Astrocyte of the cerebellum (primary cell): ENCODE results near the gene UPF2.

ENCODE experiments used
- DNase-seq: peaks from one replicate; pipeline ENCODE4 v3.0.0-alpha.2; 2011; ENCODE audit warnings: low read depth
- H3K4me3 ChIP-seq: 2 replicates; pipeline ENCODE4 v1.5.1; 2011; ENCODE audit warnings: mild to moderate bottlenecking, low read depth, low read length, moderate library complexity
- in situ Hi-C: cut with HindIII; loops from 2 replicates; pipeline ENCODE4 v1.10.0; 2017; ENCODE audit warnings: low sequenced_read_pairs
- TF ChIP-seq, protein P1 (sequence below): IDR thresholded peaks from 2 replicates; pipeline ENCODE4 v1.5.1; 2012; ENCODE audit warnings: low read length, low read depth, moderate library complexity, mild to moderate bottlenecking; ENCODE audit errors: missing control alignments

UPF2 gene

GRCh38 chr10:11898033-11898371, 144.6 kb downstream of the UPF2 start:
- DNase-seq: no peak
- H3K4me3 ChIP-seq: no peak overlapping the region
- TF ChIP-seq, protein P1, sequence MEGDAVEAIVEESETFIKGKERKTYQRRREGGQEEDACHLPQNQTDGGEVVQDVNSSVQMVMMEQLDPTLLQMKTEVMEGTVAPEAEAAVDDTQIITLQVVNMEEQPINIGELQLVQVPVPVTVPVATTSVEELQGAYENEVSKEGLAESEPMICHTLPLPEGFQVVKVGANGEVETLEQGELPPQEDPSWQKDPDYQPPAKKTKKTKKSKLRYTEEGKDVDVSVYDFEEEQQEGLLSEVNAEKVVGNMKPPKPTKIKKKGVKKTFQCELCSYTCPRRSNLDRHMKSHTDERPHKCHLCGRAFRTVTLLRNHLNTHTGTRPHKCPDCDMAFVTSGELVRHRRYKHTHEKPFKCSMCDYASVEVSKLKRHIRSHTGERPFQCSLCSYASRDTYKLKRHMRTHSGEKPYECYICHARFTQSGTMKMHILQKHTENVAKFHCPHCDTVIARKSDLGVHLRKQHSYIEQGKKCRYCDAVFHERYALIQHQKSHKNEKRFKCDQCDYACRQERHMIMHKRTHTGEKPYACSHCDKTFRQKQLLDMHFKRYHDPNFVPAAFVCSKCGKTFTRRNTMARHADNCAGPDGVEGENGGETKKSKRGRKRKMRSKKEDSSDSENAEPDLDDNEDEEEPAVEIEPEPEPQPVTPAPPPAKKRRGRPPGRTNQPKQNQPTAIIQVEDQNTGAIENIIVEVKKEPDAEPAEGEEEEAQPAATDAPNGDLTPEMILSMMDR: no peak
- in situ Hi-C loops: no loop called here

DNA sequence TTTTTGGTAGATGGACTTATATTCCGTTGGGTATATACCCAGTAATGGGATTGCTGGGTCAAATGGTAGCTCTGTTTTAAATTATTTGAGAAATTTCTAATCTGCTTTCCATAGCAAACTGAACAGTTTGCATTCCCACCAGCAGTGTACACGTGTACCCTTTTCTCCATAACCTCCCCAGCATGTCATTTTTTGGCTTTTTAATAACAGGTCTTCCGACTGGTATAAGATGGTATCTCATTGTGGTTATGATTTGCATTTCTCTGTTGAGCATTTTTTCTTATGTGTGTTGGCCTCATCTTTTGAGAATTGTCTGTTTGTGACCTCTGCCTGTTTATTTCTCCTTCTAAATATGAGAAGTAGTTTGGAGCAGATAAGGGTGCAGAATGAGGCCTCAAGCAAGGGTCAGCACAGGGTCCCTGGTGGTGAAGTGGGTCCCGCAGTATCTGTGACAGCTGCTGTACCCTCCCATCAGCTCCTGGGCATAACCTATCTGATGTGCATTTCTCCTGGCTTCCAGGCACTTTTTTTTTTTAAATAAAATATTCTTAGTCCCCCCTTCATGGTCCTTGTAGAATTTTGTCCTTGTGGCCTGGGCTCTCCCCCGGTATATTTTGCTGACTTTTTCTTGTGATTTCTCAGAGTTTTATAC, 145.9 kb downstream of the UPF2 start:
- in situ Hi-C loops: no loop called here
- TF ChIP-seq, protein P1: no peak
- no peak overlapping the region for H3K4me3 ChIP-seq
- DNase-seq: no peak

DNA sequence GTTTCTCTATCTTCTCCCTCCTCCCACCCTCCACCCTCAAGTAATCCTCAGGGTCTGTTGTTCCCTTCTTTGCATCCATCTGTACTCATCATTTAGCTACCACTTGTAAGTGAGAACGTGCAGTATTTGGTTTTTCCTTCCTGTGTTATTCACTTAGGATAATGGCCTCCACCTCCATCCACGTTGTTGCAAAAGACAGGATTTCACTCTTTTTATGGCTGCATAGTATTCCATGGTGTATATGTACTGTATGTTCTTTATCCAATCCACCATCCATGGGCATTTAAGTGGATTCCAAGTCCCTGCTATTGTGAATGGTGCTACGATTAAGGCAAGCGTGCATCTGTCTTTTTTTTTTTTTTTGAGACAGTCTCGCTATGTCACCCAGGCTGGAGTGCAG, 147.0 kb downstream of the UPF2 start:
- no peak overlapping the region for H3K4me3 ChIP-seq
- TF ChIP-seq, protein P1: no peak
- no peak for DNase-seq
- in situ Hi-C loops: no loop called here

DNA sequence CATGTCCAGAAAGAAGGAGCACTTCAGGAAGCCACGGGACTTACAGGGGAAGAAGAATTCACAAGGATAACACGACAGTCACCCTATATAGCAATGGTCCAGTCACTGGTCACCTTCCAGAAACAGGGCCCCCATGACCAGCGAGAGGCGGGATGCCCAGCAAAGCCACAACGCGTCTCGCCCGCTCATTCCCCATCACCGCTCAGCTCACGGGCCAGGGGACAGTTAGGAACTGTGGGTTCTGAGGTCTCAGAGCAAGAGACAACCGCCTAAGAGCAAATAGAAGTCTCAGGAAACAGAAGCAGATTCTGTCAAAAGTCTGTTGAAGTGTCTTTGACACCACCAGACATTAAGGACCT, 147.5 kb downstream of the UPF2 start:
- in situ Hi-C loops: no loop called here
- H3K4me3 ChIP-seq: no peak overlapping the region
- DNase-seq: no peak
- TF ChIP-seq, protein P1: no peak

DNA sequence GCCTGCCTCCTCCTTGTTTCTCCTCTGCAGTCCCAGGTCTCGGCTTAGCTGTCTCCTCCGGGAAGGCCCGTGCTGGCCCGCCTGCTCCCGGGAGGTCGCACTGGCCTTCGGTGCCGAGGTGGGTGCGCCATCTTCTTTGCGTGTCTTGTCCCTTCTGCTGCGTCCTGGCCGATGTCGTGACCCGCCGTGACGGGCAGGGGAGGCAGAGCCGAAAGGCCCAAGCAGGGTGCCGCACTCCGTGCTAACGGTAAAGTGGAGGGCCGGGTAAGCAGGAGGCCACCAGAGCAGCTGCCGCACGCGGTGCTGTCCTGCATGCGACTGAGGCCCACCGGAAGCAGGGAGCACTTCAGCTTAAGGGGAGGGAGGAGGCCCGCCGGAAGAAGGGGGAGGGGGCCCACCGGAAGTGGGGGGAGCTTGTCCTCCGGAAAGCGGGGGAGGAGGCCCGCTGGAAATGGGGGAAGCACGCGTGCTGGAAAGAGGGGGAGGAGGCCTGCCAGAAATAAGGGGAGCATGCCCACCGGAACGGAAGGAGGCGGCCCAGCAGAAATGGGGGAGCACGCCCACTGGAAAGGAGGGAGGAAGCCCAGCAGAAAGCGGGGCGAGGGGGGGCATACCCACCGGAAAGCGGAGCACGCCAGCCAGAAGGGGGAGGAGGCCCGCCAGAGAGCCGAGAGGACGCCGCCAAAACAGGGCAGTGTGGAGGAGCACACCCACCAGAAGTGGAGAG, 148.1 kb downstream of the UPF2 start:
- DNase-seq: no peak
- in situ Hi-C loops: no loop called here
- TF ChIP-seq, protein P1: no peak
- no peak overlapping the region for H3K4me3 ChIP-seq

DNA sequence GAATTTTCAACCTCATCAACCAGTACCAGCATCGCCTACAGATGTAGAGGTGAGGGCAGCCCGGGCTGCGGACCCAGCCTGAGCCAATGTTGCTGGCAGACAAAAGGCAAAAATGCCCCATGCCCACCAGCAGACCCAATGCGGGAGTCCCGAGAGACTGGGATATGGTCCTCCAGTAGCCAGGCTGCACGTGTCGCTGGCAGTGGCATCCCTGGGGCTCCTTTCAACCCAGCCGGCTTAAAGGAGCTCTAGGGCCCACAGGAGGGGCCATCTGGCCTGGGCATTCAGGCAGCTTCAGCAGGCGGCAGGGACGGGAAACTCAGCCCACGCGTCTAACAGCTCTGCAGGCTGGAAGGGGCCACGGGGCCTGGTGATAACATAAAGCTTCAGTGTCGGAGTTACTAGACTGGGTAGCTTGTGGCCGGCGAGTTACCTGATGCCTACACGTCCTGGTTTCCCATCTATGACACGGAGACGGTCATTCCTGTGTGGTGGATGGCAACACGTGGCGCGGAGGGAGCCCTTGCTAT, 148.8 kb downstream of the UPF2 start:
- in situ Hi-C loops: no loop called here
- TF ChIP-seq, protein P1: no peak

More for the DNA sequence above, 148.8 kb downstream of the UPF2 start:
- DNase-seq: no peak
- no peak overlapping the region for H3K4me3 ChIP-seq
